IMR-90 (cell line): Measurements from ENCODE around the gene GALNT17. TPM values are rescaled to one million over a fixed set of nuclear protein-coding genes. Genes with fewer than 3 reads are reported as not detected.

Source experiments
- ATAC-seq: fragments of 200-7000 bp; cut with Tn5 transposase; 2 replicates; pipeline ENCODE4 v1.9.1; 2020; ENCODE audit warnings: low read depth, mild to moderate bottlenecking, moderate library complexity
- BruUV-seq: library from RNA; stranded (reverse); fragments of 400-500 nt; replicated peaks from 2 replicates; lab custom pipeline; 2021; lab: Mats Ljungman, UMichigan
- CTCF ChIA-PET: fragments of 300-600 bp; formaldehyde crosslinking; extraction: SDS; loops from one replicate; lab custom pipeline; 2021; ENCODE audit warnings: antibody characterized with exemption; lab: Yijun Ruan, JAX
- POLR2A ChIA-PET: fragments of 300-600 bp; sonication (Branson Sonifier 250); formaldehyde crosslinking; loops from one replicate; lab custom pipeline; 2022; ENCODE audit warnings: antibody characterized with exemption; ENCODE audit not compliant: unreplicated experiment; lab: Charles Lee
- DNase-seq: peaks from one replicate; pipeline ENCODE4 v3.0.0; 2013
- H2AFZ ChIP-seq: replicated peaks from 2 replicates; pipeline ENCODE3; 2013; ENCODE audit warnings: low read length, mild to moderate bottlenecking; ENCODE audit not compliant: poor library complexity
- H2AK5ac ChIP-seq: 2 replicates; pipeline ENCODE4 v1.6.1; 2013; ENCODE audit warnings: low read depth, low read length, inconsistent platforms
- H2AK9ac ChIP-seq: replicated peaks from 2 replicates; pipeline ENCODE3; 2013; ENCODE audit warnings: mild to moderate bottlenecking, low read depth, low read length, moderate library complexity; ENCODE audit not compliant: poor library complexity
- H2BK120ac ChIP-seq: 2 replicates; pipeline ENCODE4 v1.6.1; 2013; ENCODE audit warnings: low read depth, low read length, inconsistent platforms
- H2BK15ac ChIP-seq: 3 replicates; pipeline ENCODE4 v1.6.1; 2013; ENCODE audit warnings: low read depth, low read length, inconsistent platforms
- H2BK20ac ChIP-seq: 2 replicates; pipeline ENCODE4 v1.6.1; 2013; ENCODE audit warnings: low read depth, mild to moderate bottlenecking, inconsistent platforms, low read length, moderate library complexity
- H2BK5ac ChIP-seq: 2 replicates; pipeline ENCODE4 v1.6.1; 2013; ENCODE audit warnings: mild to moderate bottlenecking, low read depth, low read length, inconsistent platforms; ENCODE audit not compliant: poor library complexity, severe bottlenecking
- H3K14ac ChIP-seq: replicated peaks from 2 replicates; pipeline ENCODE4 v1.6.1; 2013; ENCODE audit warnings: low read depth, low read length, inconsistent platforms
- H3K18ac ChIP-seq: 2 replicates; pipeline ENCODE4 v1.6.1; 2013; ENCODE audit warnings: low read depth, low read length, control low read depth
- H3K23ac ChIP-seq: 2 replicates; pipeline ENCODE4 v1.6.1; 2013; ENCODE audit warnings: low read depth, low read length, inconsistent platforms
- H3K27ac ChIP-seq: 2 replicates; pipeline ENCODE4 v1.5.1; 2013; ENCODE audit warnings: mild to moderate bottlenecking, control low read depth, low read length; ENCODE audit not compliant: insufficient read depth
- H3K27me3 ChIP-seq: 2 replicates; pipeline ENCODE4 v1.6.1; 2013; ENCODE audit warnings: low read length; ENCODE audit not compliant: control insufficient read depth, insufficient read depth
- H3K36me3 ChIP-seq: 2 replicates; pipeline ENCODE4 v1.6.1; 2013; ENCODE audit warnings: low read length, mixed read lengths; ENCODE audit not compliant: control insufficient read depth, insufficient read depth
- H3K4ac ChIP-seq: 2 replicates; pipeline ENCODE4 v1.6.1; 2013; ENCODE audit warnings: low read depth, low read length, inconsistent platforms
- H3K4me1 ChIP-seq: 2 replicates; pipeline ENCODE4 v1.6.1; 2013; ENCODE audit warnings: low read length, mixed read lengths; ENCODE audit not compliant: control insufficient read depth, insufficient read depth
- H3K4me2 ChIP-seq: 2 replicates; pipeline ENCODE4 v1.6.1; 2013; ENCODE audit warnings: low read depth, mild to moderate bottlenecking, control low read depth, low read length, moderate library complexity
- H3K4me3 ChIP-seq: 2 replicates; pipeline ENCODE4 v1.5.1; 2013; ENCODE audit warnings: low read depth, mild to moderate bottlenecking, control low read depth, low read length, moderate library complexity; ENCODE audit not compliant: insufficient read depth
- H3K56ac ChIP-seq: 2 replicates; pipeline ENCODE4 v1.6.1; 2013; ENCODE audit warnings: low read length, inconsistent platforms; ENCODE audit not compliant: insufficient read depth; ENCODE audit errors: extremely low read depth
- H3K79me1 ChIP-seq, 2 experiments: 2 replicates each; pipeline ENCODE4 v1.6.1; 2013; ENCODE audit warnings: low read length in 2 of 2, inconsistent platforms in 1 of 2, low read depth in 1 of 2
- H3K9ac ChIP-seq: 2 replicates; pipeline ENCODE4 v1.6.1; 2013; ENCODE audit warnings: low read depth, low read length, control low read depth
- H3K9me1 ChIP-seq: 2 replicates; pipeline ENCODE4 v1.6.1; 2013; ENCODE audit warnings: low read length, inconsistent platforms; ENCODE audit not compliant: insufficient read depth
- H3K9me3 ChIP-seq: 2 replicates; pipeline ENCODE4 v1.6.1; 2013; ENCODE audit warnings: low read length; ENCODE audit not compliant: control insufficient read depth, insufficient read depth
- H4K20me1 ChIP-seq: 2 replicates; pipeline ENCODE4 v1.6.1; 2013; ENCODE audit warnings: low read length, inconsistent platforms; ENCODE audit not compliant: insufficient read depth
- H4K5ac ChIP-seq: 2 replicates; pipeline ENCODE4 v1.6.1; 2013; ENCODE audit warnings: mild to moderate bottlenecking, low read depth, low read length, control low read depth
- H4K8ac ChIP-seq, 2 experiments: 2 replicates each; pipeline ENCODE4 v1.6.1; 2013; ENCODE audit warnings: low read depth in 2 of 2, low read length in 2 of 2, control low read depth in 1 of 2, inconsistent platforms in 1 of 2
- H4K91ac ChIP-seq: 2 replicates; pipeline ENCODE4 v1.6.1; 2013; ENCODE audit warnings: low read depth, low read length, inconsistent platforms; ENCODE audit not compliant: insufficient read depth
- BHLHE40 ChIP-seq: fragments of 150-350 bp; IDR thresholded peaks from 2 replicates; pipeline ENCODE4 v1.6.1; 2016; ENCODE audit warnings: mild to moderate bottlenecking, low read depth, low read length
- CEBPB ChIP-seq: IDR thresholded peaks from 2 replicates; pipeline ENCODE4 v1.6.1; 2012; ENCODE audit warnings: low read depth, low read length, improper control_type of control experiment
- CHD1 ChIP-seq: IDR thresholded peaks from 2 replicates; pipeline ENCODE4 v1.6.1; 2012; ENCODE audit warnings: low read depth, low read length, improper control_type of control experiment
- CTCF ChIP-seq: conservative IDR thresholded peaks from 2 replicates; pipeline ENCODE4 v1.5.1; 2012; ENCODE audit warnings: mild to moderate bottlenecking, low read depth, low read length, improper control_type of control experiment
- ELK1 ChIP-seq: fragments of 150-350 bp; IDR thresholded peaks from 2 replicates; pipeline ENCODE4 v1.6.1; 2016; ENCODE audit warnings: low read depth, mild to moderate bottlenecking, low read length, moderate library complexity, borderline replicate concordance
- FOS ChIP-seq: fragments of 150-350 bp; IDR thresholded peaks from 2 replicates; pipeline ENCODE4 v1.6.1; 2016; ENCODE audit warnings: low read depth, low read length
- MAFK ChIP-seq: IDR thresholded peaks from 2 replicates; pipeline ENCODE4 v1.6.1; 2012; ENCODE audit warnings: low read depth, low read length, improper control_type of control experiment
- MAZ ChIP-seq: IDR thresholded peaks from 2 replicates; pipeline ENCODE4 v1.6.1; 2012; ENCODE audit warnings: low read depth, mild to moderate bottlenecking, low read length, improper control_type of control experiment, moderate library complexity, borderline replicate concordance
- MXI1 ChIP-seq: IDR thresholded peaks from 2 replicates; pipeline ENCODE4 v1.6.1; 2012; ENCODE audit warnings: low read depth, mild to moderate bottlenecking, low read length, moderate library complexity, borderline replicate concordance
- NFE2L2 ChIP-seq: fragments of 150-350 bp; IDR thresholded peaks from 2 replicates; pipeline ENCODE4 v1.6.1; 2016; ENCODE audit warnings: low read depth, mild to moderate bottlenecking, low read length
- POLR2A ChIP-seq: IDR thresholded peaks from 2 replicates; pipeline ENCODE4 v1.6.1; 2012; ENCODE audit warnings: mild to moderate bottlenecking, low read depth, low read length
- RAD21 ChIP-seq: IDR thresholded peaks from 2 replicates; pipeline ENCODE4 v1.6.1; 2012; ENCODE audit warnings: low read length, improper control_type of control experiment
- RFX5 ChIP-seq: IDR thresholded peaks from 2 replicates; pipeline ENCODE4 v1.8.0; 2012; ENCODE audit warnings: low read depth, mild to moderate bottlenecking, low read length, moderate library complexity
- SMC3 ChIP-seq: fragments of 150-350 bp; IDR thresholded peaks from 2 replicates; pipeline ENCODE4 v1.6.1; 2016; ENCODE audit warnings: low read depth, mild to moderate bottlenecking, antibody characterized with exemption, low read length, moderate library complexity
- USF2 ChIP-seq: fragments of 150-350 bp; IDR thresholded peaks from 2 replicates; pipeline ENCODE4 v1.6.1; 2017; ENCODE audit warnings: mild to moderate bottlenecking, antibody characterized with exemption, low read length, low read depth
- WGBS, 2 experiments: methylation state at CpG; one replicate each; pipeline versions ENCODE4 v1.1.5 to v1.1.7; 2013; ENCODE audit warnings: missing lambda C conversion rate in 2 of 2; ENCODE audit not compliant: insufficient read length in 1 of 2; ENCODE audit errors: extremely low coverage in 2 of 2; 5-methylcytosine and 5-hydroxymethylcytosine counted together
- dilution Hi-C: fragments of 300-500 bp; cut with HindIII; formaldehyde crosslinking; loops from one replicate; pipeline ENCODE4 v1.14.3; 2018; ENCODE audit warnings: low sequenced_read_pairs; ENCODE audit not compliant: unreplicated experiment
- in situ Hi-C: fragments of 300-500 bp; cut with MboI; formaldehyde crosslinking; loops from 3 replicates; pipeline ENCODE4 v1.14.3; 2019; ENCODE audit warnings: low sequenced_read_pairs, inconsistent platforms, mixed read lengths
- intact Hi-C: fragments of 100-400 bp; cut with micrococcal nuclease; formaldehyde crosslinking; loops from 2 replicates; pipeline ENCODE4 v1.10.0; 2022
- polyA plus RNA-seq, 3 experiments: library from polyadenylated mRNA; depleted of rRNA; stranded (reverse); fragments of >200 nt; gene quantifications; 2 replicates each; pipeline ENCODE4 v1.2.3, GENCODE V29; 2012; ENCODE audit warnings: low replicate concordance in 1 of 3
- total RNA-seq: library from RNA; depleted of rRNA; stranded (reverse); fragments of >200 nt; gene quantifications from 2 replicates; pipeline ENCODE4 v1.2.3, GENCODE V29; 2012

GALNT17 gene
- total and polyA plus RNA-seq, 2 of the 4 experiments (the other 2 are of a cell fraction), result not detected

- H3K27me3 ChIP-seq, result no peaks in the 10 kb centered on the region
- in situ Hi-C loops, result no loop called here
- no peak overlapping the region for H3K27ac ChIP-seq
- DNase-seq, result no peak
- H2AK9ac ChIP-seq, result no peak overlapping the region
- no peak overlapping the region for H4K8ac ChIP-seq
- no peaks in the 10 kb centered on the region for H3K36me3 ChIP-seq
- 0 out of 2 replicates have a peak, but pooled peaks cover 6% of the 10 kb centered on the region for H3K9me3 ChIP-seq
- H4K91ac ChIP-seq, result no peak overlapping the region
- H2BK15ac ChIP-seq, result no peak overlapping the region
- dilution Hi-C loops, result no loop called here
- H4K5ac ChIP-seq, result no peak overlapping the region
- H3K23ac ChIP-seq, result no peak overlapping the region
- TF ChIP-seq FOS, result no peak
- TF ChIP-seq MAFK, result no peak
- TF ChIP-seq CHD1, result no peak
- TF ChIP-seq ELK1, result no peak
- TF ChIP-seq USF2, result no peak
- no peak for TF ChIP-seq CEBPB
- TF ChIP-seq MXI1, result no peak
- TF ChIP-seq POLR2A, result no peak
- no peak for TF ChIP-seq RAD21
- TF ChIP-seq NFE2L2, result no peak
- no peak for TF ChIP-seq BHLHE40
- TF ChIP-seq RFX5, result no peak
- TF ChIP-seq SMC3, result no peak
- TF ChIP-seq MAZ, result no peak
- no peak for TF ChIP-seq CTCF
- no peak overlapping the region for H3K14ac ChIP-seq
- no peaks in the 10 kb centered on the region for H3K79me1 ChIP-seq
- H3K4me1 ChIP-seq, result no peaks in the 10 kb centered on the region
- no peak overlapping the region for H3K4me2 ChIP-seq
- ChIA-PET POLR2A (no interaction called here), CTCF (no interaction called here)
- WGBS, 2 experiments, result no CpG with 5 or more reads among the region's 2 CpGs
- H2BK120ac ChIP-seq, result no peak overlapping the region
- no peak for ATAC-seq
- H3K4ac ChIP-seq, result no peak overlapping the region
- H3K56ac ChIP-seq, result no peak overlapping the region
- intact Hi-C loops, result no loop called here
- no peak overlapping the region for H3K9ac ChIP-seq
- H3K9me1 ChIP-seq, result no peaks in the 10 kb centered on the region
- no TSS peak for BruUV-seq
- H3K4me3 ChIP-seq, result no peak overlapping the region
- H2BK5ac ChIP-seq, result no peak overlapping the region
- no peak overlapping the region for H2AK5ac ChIP-seq
- H3K18ac ChIP-seq, result no peak overlapping the region
- H2BK20ac ChIP-seq, result no peak overlapping the region
- no peak overlapping the region for H2AFZ ChIP-seq
- H4K20me1 ChIP-seq, result no peaks in the 10 kb centered on the region
Measured at GRCh38 chr7:71695186-71695585, 563.2 kb downstream of the GALNT17 start.
